Measurements from ENCODE around the gene LLCFC1.

DNA sequence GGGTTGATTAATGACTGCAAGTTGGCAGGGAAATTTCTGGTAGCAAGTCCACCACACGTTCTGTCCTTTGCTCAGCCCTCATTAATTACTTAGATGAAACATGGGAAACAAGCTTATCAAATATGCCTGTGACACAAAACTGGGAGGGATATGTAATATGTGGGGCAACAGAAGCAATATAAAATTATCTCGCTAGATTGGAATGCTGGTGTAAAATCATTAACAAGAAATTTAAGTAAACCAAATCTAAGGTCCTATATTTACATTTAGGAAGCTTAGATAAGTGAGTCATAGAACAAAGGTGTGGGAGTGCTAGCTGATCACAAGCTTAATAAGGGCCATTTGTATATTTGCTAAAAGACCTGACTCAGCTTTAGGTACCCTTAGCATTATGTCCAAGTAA is 29.3 kb upstream of the LLCFC1 start:
- TF ChIP-seq, protein P1, sequence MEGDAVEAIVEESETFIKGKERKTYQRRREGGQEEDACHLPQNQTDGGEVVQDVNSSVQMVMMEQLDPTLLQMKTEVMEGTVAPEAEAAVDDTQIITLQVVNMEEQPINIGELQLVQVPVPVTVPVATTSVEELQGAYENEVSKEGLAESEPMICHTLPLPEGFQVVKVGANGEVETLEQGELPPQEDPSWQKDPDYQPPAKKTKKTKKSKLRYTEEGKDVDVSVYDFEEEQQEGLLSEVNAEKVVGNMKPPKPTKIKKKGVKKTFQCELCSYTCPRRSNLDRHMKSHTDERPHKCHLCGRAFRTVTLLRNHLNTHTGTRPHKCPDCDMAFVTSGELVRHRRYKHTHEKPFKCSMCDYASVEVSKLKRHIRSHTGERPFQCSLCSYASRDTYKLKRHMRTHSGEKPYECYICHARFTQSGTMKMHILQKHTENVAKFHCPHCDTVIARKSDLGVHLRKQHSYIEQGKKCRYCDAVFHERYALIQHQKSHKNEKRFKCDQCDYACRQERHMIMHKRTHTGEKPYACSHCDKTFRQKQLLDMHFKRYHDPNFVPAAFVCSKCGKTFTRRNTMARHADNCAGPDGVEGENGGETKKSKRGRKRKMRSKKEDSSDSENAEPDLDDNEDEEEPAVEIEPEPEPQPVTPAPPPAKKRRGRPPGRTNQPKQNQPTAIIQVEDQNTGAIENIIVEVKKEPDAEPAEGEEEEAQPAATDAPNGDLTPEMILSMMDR (IDR thresholded peaks at IDR 0.05 in 8 of 11, conservative IDR thresholded peaks at IDR 0.05 in 3 of 11), result no peak
- no peak for TF ChIP-seq POLR2AphosphoS5 (IDR thresholded peaks at IDR 0.05)
